ENCODE results near the gene PSMB10.

The PSMB10 gene

GRCh38 chr16:67963292-67963661 is 26.6 kb upstream of the PSMB10 start:
- no peak overlapping the region for H3K27ac ChIP-seq (ENCODE audit: insufficient read depth, low read depth, low read length, poor library complexity, severe bottlenecking)
- peaks cover 13% of the 10 kb centered on the region for H3K27me3 ChIP-seq (ENCODE audit: control insufficient read depth, insufficient read depth, low read length, poor library complexity, severe bottlenecking)
- no peak overlapping the region for H3K4me3 ChIP-seq (ENCODE audit: insufficient read depth, low read depth, low read length)
- H3K36me3 ChIP-seq (ENCODE audit: control insufficient read depth, insufficient read depth, low read length): no peaks in the 10 kb centered on the region
- H3K4me1 ChIP-seq (ENCODE audit: control insufficient read depth, insufficient read depth, low read length): peaks cover 13% of the 10 kb centered on the region
- WGBS, 2 experiments: 95 to 96% methylated on average over 2 of the region's 2 CpGs
- H3K9me3 ChIP-seq (ENCODE audit: control insufficient read depth, low read length): no peaks in the 10 kb centered on the region

DNA sequence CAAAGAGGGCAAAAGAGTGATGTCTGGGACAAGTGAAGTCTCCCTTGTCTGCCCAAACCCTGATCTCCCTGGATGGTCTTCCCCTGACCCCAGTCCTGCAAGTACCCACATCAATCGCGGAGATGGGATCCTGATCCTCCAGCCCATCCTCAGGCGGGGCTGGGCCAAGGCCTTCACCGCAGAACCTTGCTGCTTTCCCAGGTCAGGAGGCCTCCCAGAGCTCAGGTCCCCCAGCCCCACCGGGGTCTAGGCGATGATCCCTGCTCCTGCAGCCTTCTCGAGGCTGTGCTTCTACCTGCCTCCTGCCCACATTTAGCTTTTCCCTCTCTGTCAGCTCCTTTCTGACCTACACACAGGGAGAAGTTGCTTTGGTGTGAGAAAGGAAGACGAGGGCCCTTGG is 25.5 kb upstream of the PSMB10 start:
- H3K4me1 ChIP-seq (ENCODE audit: control insufficient read depth, insufficient read depth, low read length): peaks cover 9% of the 10 kb centered on the region
- no peaks in the 10 kb centered on the region for H3K36me3 ChIP-seq (ENCODE audit: control insufficient read depth, insufficient read depth, low read length)
- peaks cover 1% of the 10 kb centered on the region for H3K27me3 ChIP-seq (ENCODE audit: control insufficient read depth, insufficient read depth, low read length, poor library complexity, severe bottlenecking)
- WGBS, 2 experiments: 93 to 95% methylated on average over 8 of the region's 8 CpGs
- H3K4me3 ChIP-seq (ENCODE audit: insufficient read depth, low read depth, low read length): no peak overlapping the region
- no peaks in the 10 kb centered on the region for H3K9me3 ChIP-seq (ENCODE audit: control insufficient read depth, low read length)
- no peak overlapping the region for H3K27ac ChIP-seq (ENCODE audit: insufficient read depth, low read depth, low read length, poor library complexity, severe bottlenecking)

DNA sequence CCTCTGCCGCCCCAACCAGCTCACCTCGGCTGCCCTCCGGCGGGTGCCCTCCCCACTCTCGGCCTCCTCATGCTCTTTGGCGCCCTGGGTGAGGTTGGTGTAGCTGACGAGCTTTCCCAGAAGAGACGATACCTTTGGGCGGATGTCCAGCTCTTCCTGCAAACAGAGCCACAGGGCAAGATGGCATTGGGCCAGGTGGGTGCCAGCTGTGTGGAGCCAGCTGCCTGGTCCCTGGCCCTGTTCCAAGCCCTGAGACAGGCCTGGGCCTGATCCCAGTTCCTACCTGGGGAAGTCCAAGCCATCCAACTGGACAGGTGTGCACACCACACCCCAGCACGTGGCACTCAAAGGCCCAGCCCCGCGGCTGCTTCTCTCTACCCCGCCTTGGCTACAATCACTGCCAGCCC is 24.9 kb upstream of the PSMB10 start:
- WGBS, 2 experiments: 93% methylated on average over 13 of the region's 13 CpGs
- H3K4me3 ChIP-seq (ENCODE audit: insufficient read depth, low read depth, low read length): no peak overlapping the region
- H3K9me3 ChIP-seq (ENCODE audit: control insufficient read depth, low read length): no peaks in the 10 kb centered on the region
- peaks cover 7% of the 10 kb centered on the region for H3K4me1 ChIP-seq (ENCODE audit: control insufficient read depth, insufficient read depth, low read length)
- H3K27me3 ChIP-seq (ENCODE audit: control insufficient read depth, insufficient read depth, low read length, poor library complexity, severe bottlenecking): no peaks in the 10 kb centered on the region
- H3K36me3 ChIP-seq (ENCODE audit: control insufficient read depth, insufficient read depth, low read length): no peaks in the 10 kb centered on the region
- H3K27ac ChIP-seq (ENCODE audit: insufficient read depth, low read depth, low read length, poor library complexity, severe bottlenecking): no peak overlapping the region

GRCh38 chr16:67959536-67960329 is 23.1 kb upstream of the PSMB10 start:
- no peak overlapping the region for H3K27ac ChIP-seq (ENCODE audit: insufficient read depth, low read depth, low read length, poor library complexity, severe bottlenecking)
- H3K9me3 ChIP-seq (ENCODE audit: control insufficient read depth, low read length): no peaks in the 10 kb centered on the region
- WGBS, 2 experiments: 88 to 90% methylated on average over 11 of the region's 11 CpGs
- no peaks in the 10 kb centered on the region for H3K36me3 ChIP-seq (ENCODE audit: control insufficient read depth, insufficient read depth, low read length)
- no peaks in the 10 kb centered on the region for H3K4me1 ChIP-seq (ENCODE audit: control insufficient read depth, insufficient read depth, low read length)
- no peaks in the 10 kb centered on the region for H3K27me3 ChIP-seq (ENCODE audit: control insufficient read depth, insufficient read depth, low read length, poor library complexity, severe bottlenecking)
- no peak overlapping the region for H3K4me3 ChIP-seq (ENCODE audit: insufficient read depth, low read depth, low read length)

DNA sequence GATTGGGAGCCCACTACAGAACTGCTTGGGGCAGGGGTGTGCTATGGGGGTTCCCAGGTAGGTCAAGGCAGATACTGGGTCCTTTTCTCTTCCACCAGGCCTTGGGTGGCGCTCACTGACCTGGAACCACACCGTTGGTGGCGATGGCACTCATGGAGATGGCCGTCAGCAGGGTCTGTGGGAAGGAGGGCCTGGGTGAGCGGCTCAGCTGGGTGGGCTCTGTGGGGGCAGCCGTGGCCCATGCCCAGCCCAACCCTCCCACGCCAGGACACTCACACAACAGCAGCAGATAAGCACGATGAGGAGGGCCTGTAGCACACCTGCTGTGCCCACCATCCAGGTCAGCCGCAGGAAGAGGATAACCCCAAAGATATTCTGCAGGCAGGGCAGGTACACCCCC is 21.0 kb upstream of the PSMB10 start:
- H3K36me3 ChIP-seq (ENCODE audit: control insufficient read depth, insufficient read depth, low read length): no peaks in the 10 kb centered on the region
- WGBS, 2 experiments: 92 to 94% methylated on average over 9 of the region's 9 CpGs
- H3K27ac ChIP-seq (ENCODE audit: insufficient read depth, low read depth, low read length, poor library complexity, severe bottlenecking): no peak overlapping the region
- no peaks in the 10 kb centered on the region for H3K27me3 ChIP-seq (ENCODE audit: control insufficient read depth, insufficient read depth, low read length, poor library complexity, severe bottlenecking)
- H3K4me3 ChIP-seq (ENCODE audit: insufficient read depth, low read depth, low read length): no peak overlapping the region
- H3K4me1 ChIP-seq (ENCODE audit: control insufficient read depth, insufficient read depth, low read length): no peaks in the 10 kb centered on the region
- H3K9me3 ChIP-seq (ENCODE audit: control insufficient read depth, low read length): no peaks in the 10 kb centered on the region

- Histone ChIP-seq H3K4me1 (ENCODE audit: control insufficient read depth, insufficient read depth, low read length) (no peaks in the 10 kb centered on the region), H3K27ac (ENCODE audit: insufficient read depth, low read depth, low read length, poor library complexity, severe bottlenecking) (no peak overlapping the region), H3K36me3 (ENCODE audit: control insufficient read depth, insufficient read depth, low read length) (no peaks in the 10 kb centered on the region), H3K9me3 (ENCODE audit: control insufficient read depth, low read length) (no peaks in the 10 kb centered on the region), H3K4me3 (ENCODE audit: insufficient read depth, low read depth, low read length) (no peak overlapping the region), H3K27me3 (ENCODE audit: control insufficient read depth, insufficient read depth, low read length, poor library complexity, severe bottlenecking) (no peaks in the 10 kb centered on the region)
- WGBS, 2 experiments: 94 to 97% methylated on average over 10 of the region's 10 CpGs
Observed at GRCh38 chr16:67954421-67955196, 18.0 kb upstream of the PSMB10 start.

DNA sequence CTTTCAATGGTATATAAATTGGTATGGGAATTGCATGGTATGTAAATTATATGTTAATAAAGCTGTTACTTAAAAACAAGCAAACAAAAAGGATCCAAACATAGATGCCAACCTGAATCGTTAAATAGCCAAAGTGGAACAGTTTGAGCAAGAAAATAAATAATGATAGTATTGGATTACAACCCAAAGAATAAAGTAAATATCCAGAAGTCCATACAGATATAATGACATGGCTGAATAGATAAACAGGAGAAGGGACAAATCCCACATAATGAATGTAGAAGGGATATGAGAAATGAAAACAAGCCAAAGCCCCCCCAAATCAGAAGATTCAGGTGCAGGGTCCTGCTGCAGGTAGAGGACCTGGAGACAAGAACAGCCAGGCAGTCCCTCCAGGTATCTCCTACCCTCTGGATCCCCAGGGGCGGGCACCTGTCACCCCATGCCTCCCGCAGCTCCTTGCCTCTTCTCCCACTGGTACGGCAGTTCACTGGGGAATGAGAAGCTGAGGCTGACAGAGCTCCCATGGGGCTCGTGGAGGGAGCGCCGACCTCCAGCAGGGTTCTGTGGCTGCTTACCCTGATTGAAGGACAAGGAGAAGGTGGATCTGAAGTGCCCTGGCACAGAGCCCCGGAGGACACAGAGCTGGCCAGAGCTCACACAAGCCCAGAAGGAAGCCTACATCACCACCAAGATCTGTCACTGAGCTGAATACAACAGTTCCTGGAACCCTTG is 17.2 kb upstream of the PSMB10 start:
- Histone ChIP-seq H3K9me3 (ENCODE audit: control insufficient read depth, low read length) (no peaks in the 10 kb centered on the region), H3K4me1 (ENCODE audit: control insufficient read depth, insufficient read depth, low read length) (no peaks in the 10 kb centered on the region), H3K27ac (ENCODE audit: insufficient read depth, low read depth, low read length, poor library complexity, severe bottlenecking) (no peak overlapping the region), H3K4me3 (ENCODE audit: insufficient read depth, low read depth, low read length) (no peak overlapping the region), H3K27me3 (ENCODE audit: control insufficient read depth, insufficient read depth, low read length, poor library complexity, severe bottlenecking) (no peaks in the 10 kb centered on the region), H3K36me3 (ENCODE audit: control insufficient read depth, insufficient read depth, low read length) (no peaks in the 10 kb centered on the region)
- 93 to 94% methylated on average over 7 of the region's 8 CpGs for WGBS, 2 experiments

- H3K27ac ChIP-seq (ENCODE audit: insufficient read depth, low read depth, low read length, poor library complexity, severe bottlenecking): no peak overlapping the region
- WGBS, 2 experiments: 93 to 94% methylated on average over 12 of the region's 12 CpGs
- no peaks in the 10 kb centered on the region for H3K36me3 ChIP-seq (ENCODE audit: control insufficient read depth, insufficient read depth, low read length)
- no peaks in the 10 kb centered on the region for H3K4me1 ChIP-seq (ENCODE audit: control insufficient read depth, insufficient read depth, low read length)
- H3K4me3 ChIP-seq (ENCODE audit: insufficient read depth, low read depth, low read length): no peak overlapping the region
- no peaks in the 10 kb centered on the region for H3K27me3 ChIP-seq (ENCODE audit: control insufficient read depth, insufficient read depth, low read length, poor library complexity, severe bottlenecking)
- H3K9me3 ChIP-seq (ENCODE audit: control insufficient read depth, low read length): no peaks in the 10 kb centered on the region
Observed at GRCh38 chr16:67951485-67951884, 14.8 kb upstream of the PSMB10 start.

DNA sequence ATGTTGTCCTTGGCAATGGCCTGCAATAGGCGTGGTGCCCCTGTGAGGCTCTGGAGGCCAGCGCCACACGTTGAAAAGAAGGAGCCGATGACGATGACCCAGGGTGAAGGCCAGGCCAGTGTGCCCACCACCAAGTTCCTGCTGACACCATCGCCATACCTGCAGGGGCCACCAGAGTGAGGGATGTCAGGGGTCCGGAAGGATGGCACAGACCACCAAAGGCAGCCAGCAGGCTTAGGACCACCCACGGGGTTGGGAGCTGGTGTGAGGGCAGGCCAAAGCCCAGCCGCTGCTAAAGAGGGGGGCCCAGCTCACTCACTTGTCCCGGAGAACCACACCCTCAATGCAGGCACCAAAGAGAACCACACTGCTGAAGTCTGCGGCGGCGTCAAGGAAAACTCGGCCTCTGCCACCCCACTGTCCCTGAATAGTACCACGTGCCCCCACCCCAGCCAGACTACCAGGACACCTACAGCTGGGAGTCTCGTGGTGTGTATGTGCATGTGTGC is 13.7 kb upstream of the PSMB10 start:
- no peak overlapping the region for H3K4me3 ChIP-seq (ENCODE audit: insufficient read depth, low read depth, low read length)
- no peaks in the 10 kb centered on the region for H3K36me3 ChIP-seq (ENCODE audit: control insufficient read depth, insufficient read depth, low read length)
- WGBS, 2 experiments: 93% methylated on average over 16 of the region's 16 CpGs
- no peaks in the 10 kb centered on the region for H3K27me3 ChIP-seq (ENCODE audit: control insufficient read depth, insufficient read depth, low read length, poor library complexity, severe bottlenecking)
- no peaks in the 10 kb centered on the region for H3K4me1 ChIP-seq (ENCODE audit: control insufficient read depth, insufficient read depth, low read length)
- no peaks in the 10 kb centered on the region for H3K9me3 ChIP-seq (ENCODE audit: control insufficient read depth, low read length)
- no peak overlapping the region for H3K27ac ChIP-seq (ENCODE audit: insufficient read depth, low read depth, low read length, poor library complexity, severe bottlenecking)

DNA sequence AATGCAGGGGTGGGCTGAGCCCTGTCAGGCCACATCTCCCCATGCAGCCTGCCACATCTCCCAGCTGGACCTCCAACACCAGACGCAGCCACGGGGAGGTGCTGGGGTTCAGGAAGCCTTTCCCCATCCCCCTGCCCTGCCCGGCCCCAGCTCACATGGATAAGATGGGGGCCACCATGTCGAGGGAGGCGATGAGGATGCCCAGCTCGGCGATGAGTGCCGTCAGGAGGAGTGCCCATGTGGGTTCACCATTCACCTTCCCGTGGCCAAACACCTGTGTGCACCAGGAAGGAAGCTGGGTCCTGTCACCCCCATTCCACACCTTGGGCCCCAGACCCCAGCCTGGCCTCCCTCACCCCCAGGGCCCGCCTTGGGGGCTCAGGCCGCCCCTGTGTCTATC is 13.0 kb upstream of the PSMB10 start:
- Histone ChIP-seq H3K4me1 (ENCODE audit: control insufficient read depth, insufficient read depth, low read length) (peaks cover 5% of the 10 kb centered on the region), H3K4me3 (ENCODE audit: insufficient read depth, low read depth, low read length) (no peak overlapping the region), H3K27ac (ENCODE audit: insufficient read depth, low read depth, low read length, poor library complexity, severe bottlenecking) (no peak overlapping the region), H3K9me3 (ENCODE audit: control insufficient read depth, low read length) (no peaks in the 10 kb centered on the region), H3K36me3 (ENCODE audit: control insufficient read depth, insufficient read depth, low read length) (no peaks in the 10 kb centered on the region), H3K27me3 (ENCODE audit: control insufficient read depth, insufficient read depth, low read length, poor library complexity, severe bottlenecking) (no peaks in the 10 kb centered on the region)
- 94 to 97% methylated on average over 11 of the region's 11 CpGs for WGBS, 2 experiments

All from ectodermal cell (in vitro differentiated cells).